ENCODE results near the gene SMC1B.
"Not testable (repeated sequence)": the region's sequence is repeated elsewhere in the genome, so short reads cannot be mapped to it uniquely, and the experiment has no call there.

The SMC1B gene

DNA sequence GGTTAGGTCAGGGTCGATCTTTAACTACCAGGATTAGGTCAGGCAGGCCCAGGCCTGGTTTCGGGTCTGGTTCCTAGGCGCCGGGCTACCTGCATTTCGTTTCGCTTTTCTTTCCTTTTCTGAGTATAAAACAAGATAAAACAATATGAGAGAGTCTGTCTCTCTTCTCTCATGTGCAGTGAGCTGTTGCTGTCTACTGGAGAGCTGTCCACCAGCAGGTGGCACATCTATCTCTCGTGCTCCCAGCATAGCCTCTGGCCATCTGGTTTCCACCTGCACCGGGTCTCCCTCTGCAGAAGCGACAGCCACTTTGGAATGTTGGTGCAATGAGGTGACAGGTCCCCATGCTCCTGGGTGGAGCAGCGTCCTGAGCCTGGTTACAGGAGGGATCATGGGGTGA lies 27.7 kb upstream of the SMC1B start:
- DNase-seq, result peak; percentile 67

DNA sequence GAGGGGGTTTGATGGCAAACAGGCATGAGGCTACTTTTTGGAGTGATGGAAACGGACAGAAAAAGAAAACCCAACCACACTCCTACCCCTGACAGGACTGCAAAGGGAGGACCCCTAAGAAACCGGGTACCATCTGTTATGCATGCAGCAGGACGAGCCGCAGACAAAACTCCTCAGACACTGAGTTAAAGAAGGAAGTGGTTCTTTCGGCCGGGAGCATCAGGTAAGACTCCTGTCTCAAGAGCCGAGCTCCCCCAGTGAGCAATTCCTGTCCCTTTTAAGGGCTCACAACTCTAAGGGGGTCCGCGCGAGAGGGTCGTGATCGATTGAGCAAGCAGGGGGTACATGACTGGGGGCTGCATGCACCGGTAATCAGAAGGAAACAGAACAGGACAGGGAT lies 27.3 kb upstream of the SMC1B start:
- DNase-seq, result not testable (repeated sequence)

DNA sequence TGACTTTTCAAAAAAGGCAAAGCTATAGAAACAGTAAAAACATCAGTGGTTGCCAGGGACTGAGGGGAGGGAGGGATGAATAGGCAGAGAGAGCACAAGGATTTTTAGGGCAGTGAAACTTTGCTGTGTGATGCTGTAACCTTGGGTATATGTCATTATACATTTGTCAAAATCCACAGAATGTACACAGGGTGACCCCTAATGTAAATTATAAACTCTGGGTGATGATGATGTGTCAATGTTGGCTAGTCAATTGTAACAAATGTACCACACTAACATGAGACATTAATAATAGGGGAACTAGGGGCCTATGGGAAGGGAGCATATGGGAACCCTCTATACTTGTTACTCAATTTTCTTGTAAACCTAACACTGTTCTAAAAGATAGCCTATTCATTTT lies 24.9 kb upstream of the SMC1B start:
- no peak for DNase-seq

DNA sequence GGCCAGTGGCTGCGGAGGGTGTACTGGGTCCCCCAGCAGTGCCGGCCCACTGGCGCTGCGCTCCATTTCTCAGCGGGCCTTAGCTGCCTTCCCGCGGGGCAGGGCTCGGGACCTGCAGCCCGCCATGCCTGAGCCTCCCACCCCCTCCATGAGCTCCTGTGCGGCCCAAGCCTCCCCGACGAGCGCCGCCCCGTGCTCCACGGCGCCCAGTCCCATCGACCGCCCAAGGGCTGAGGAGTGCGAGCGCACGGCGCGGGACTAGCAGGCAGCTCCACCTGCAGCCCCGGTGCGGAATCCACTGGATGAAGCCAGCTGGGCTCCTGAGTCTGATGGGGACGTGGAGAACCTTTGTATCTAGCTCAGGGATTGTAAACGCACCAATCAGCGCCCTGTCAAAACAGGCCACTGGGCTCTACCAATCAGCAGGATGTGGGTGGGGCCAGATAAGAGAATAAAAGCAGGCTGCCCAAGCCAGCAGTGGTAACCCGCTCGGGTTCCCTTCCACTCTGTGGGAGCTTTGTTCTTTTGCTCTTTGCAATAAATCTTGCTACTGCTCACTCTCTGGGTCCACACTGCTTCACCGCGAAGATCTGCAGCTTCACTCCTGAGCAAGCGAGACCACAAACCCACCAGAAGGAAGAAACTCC lies 23.6 kb upstream of the SMC1B start:
- not testable (repeated sequence) for DNase-seq

DNA sequence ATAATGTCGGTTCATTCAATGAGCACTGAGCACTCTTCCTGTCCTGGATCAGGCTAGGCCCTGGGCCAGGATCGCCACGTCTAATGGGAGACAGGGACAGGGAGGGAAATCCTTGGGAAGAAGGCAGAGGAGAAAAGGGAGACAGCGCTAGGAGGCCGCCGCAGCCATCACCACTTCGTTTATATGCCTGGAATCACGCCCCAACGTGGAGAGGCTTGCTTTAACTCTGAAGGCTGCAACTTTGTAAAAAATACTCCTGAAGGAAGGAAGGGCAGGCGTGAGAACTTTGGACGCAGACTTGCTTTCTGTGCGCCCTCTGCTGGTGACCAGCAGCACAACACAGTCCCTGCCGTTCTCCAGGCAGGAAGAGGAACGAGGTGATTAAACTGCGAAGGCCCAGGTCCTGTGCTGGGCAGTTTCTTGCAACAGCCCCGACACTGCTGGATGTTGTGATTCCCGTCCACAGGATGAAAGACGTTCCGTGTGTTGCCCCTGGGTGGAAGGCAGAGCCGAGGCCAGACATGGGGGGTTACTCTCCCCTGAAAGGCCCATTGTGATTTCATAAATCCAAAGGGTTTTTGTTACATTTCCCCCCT lies 22.2 kb upstream of the SMC1B start:
- DNase-seq, result peak; percentile 70

DNA sequence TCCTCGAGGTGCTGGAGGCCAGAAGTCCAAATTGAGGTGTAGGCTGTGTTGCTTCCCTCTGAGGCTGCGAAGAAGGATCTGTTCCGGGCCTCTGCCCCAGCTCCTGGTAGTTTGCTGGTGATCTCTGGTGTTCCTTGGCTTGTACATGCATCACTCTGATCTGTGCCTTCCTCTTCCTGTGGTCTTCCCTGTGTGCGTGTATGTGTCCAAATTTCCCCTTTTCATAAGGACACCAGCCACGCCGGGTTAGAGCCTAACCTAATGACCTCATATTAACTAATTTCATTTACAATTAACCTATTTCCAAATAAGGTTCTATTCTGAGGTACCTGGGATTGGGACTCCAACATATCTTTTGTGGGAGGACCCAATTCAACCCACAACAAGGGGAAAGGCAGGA lies 21.6 kb upstream of the SMC1B start:
- DNase-seq, result no peak

DNA sequence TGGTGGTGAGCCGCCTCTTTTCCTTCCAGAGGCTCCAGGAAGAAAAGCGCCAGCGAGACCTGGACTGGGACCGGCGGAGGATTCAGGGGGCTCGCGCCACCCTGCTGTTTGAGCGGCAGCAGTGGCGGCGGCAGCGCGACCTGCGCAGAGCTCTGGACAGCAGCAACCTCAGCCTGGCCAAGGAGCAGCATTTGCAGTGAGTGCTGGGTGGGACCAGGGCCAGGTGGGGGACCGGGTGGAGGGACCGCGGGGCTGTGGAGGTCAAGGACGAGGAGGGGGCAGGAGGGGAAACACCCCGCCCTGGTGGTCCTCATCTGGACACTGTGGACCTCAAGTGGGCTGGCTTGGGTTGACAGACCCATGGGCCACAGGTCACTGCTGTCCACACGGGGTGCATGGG lies 17.5 kb upstream of the SMC1B start:
- no peak for DNase-seq

DNA sequence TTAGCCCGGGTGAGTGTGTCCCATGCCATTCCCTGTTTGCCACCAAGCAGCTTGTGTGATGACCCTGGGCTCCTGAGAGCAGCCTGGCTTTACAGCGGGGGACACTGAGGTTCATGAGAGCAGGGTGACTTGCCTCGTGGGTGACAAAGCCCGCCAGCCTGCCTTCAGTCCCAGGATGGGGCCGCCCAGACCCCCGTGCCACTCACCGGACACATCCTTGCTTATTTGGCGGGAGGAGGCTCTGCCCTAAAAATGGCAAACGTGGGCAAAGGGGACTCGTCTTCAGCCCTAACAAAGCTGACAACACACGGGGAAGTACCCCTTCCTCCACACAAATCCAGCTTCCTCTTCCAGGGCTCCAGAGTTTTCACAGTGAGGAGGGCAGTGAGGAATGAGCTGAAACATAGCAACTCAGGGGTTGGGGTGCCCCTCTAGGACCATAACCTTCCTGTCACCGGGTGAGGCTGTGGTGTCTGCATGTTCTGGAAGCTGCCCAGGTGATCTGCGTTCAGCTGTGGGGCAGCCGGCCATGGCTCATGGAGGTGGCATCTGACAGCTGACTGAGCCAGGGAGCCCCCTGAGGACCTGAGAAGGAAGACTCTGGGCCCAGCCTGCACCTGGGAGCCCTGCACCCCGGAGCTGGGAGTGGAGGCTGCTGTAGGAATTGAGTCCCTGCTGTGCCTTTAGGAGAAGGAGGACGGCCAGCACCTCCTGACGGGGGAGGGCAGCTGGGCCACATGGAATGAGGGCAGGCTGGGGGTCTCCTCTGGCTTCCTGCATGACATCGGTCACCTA lies 16.8 kb upstream of the SMC1B start:
- DNase-seq, result no peak

DNA sequence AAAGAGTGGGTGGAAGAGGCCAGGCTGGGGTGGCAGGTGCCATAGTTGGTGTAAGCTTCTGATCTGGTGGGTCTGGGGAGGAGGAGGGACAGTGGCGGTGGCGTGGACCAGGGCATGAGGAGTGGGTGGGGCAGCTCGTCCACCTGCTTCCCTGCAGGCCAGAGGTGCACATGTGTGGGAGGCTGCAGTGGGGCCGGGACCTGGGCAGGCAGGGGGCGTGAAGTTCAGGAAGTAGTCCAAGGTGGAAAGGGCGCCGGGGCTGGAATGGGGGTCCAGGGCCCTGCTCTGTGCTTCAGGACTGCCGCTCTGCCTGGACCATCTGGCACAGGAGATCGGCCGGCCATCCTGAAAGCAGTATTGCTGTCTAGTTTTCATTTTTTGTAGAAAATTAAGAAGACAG lies 16.0 kb upstream of the SMC1B start:
- DNase-seq, result no peak

DNA sequence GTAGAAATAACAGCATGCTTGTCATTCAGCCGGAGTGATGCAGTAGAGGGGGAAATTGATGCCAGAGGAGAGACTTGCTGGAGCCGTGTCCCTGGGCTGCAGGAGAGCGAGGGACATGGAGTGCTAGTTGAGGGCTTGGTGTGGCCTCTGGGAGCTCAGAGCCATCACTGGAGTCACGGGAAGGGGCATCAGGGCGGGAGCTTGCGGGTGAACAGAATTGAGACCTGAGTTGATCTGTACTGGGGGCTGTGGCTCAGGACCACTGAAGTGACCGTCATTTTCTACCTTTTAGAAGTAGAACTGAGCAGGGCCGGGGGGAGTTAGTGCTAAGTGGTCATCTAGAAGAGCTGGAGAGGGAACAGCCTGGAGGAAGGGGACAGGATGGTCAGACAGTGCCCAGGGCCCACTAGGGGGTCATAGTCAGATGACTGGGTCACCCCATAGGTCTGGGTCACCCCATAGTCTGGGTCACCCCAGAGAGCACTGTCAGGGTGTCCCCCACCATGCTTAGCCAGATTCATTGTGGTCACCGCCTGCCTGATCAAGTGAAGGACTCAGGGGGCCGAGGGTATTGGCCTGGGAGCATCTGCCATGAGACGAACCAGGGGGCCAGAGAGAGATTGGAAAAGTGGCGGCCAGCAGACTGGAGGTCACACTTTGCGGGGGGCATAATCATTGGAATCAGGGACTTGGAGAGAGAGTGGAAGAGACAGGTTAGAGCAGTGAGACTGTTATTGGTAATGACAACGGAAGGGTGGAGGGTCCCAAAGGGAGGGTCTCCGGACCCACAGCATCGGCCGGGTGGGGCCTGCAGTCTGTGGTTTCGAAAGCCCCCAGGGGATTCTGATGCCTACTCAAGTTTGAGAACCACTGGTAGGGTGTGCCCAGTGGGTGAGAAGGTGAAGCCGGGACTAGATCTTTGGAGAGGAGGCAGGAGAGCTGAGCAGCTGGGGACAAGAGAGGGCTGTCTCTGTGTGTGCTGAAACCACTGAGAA lies 15.3 kb upstream of the SMC1B start:
- DNase-seq, result no peak

DNA sequence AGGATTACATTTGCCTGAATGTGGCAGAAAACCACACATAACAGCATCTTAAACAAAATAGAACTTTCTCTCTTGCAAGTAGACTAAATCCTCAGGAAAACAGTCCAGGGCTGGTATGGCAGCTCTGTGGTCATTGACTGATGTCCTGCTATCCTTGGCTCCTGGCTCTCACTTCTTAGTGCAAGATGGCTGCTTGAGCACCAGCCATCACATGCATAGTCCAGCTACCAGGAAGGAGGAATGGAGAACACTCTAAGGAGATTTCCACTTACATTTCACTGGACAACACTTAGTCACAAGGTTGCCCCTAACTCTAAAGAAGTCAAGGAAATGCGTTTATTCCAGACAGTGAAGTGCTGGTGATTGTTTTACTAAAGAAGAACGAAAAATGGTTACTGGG lies 13.7 kb upstream of the SMC1B start:
- no peak for DNase-seq

DNA sequence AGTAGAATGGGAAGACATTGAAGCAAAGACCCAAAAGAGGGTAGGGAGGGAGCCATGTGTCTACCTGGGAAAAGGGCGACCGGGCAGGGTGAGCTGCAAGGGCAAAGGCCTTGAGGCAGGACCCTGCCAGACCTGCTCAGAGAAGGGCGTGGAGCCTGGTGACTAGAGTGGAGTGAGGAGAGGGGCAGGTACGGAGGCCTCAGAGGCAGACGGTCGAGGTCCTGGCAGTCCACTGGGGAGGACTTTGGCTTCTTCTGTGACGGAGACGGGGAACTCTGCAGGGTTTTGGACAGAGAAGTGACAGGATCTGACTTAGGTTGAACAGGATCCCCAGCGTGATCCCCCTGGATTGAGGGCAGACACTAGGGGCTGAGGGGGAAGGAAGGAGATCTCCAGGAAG lies 13.0 kb upstream of the SMC1B start:
- DNase-seq, result no peak

DNA sequence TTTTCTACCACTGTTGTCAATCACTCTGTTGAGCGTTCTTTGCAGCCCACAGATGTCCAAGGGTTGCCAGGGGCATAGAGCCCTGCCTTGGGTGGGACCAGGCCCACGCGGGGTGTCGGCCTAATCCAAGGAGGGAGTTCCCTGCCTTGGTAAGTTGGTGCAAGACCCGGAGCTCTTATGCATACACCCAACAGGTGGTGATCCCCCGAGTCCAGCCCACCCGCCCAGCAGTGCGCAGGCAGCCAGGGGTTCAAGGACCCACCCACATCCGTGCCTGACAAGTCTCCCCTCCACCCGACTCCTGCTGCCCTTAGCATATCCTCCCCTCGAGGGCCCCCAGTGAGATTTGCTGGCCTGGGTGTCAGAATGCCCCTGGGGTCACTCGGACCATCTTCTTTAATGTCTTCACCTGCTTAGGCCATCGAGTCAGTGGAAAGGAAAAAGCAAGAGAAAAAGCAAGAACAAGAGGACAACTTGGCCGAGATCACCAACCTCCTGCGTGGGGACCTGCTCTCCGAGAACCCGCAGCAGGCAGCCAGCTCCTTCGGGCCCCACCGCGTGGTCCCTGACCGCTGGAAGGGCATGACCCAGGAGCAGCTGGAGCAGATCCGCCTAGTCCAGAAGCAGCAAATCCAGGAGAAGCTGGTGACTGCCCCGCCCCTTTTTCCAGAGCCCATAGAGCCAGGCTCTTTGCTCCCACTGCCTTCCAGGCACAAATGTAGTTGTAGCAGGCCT lies 12.3 kb upstream of the SMC1B start:
- DNase-seq, result no peak

DNA sequence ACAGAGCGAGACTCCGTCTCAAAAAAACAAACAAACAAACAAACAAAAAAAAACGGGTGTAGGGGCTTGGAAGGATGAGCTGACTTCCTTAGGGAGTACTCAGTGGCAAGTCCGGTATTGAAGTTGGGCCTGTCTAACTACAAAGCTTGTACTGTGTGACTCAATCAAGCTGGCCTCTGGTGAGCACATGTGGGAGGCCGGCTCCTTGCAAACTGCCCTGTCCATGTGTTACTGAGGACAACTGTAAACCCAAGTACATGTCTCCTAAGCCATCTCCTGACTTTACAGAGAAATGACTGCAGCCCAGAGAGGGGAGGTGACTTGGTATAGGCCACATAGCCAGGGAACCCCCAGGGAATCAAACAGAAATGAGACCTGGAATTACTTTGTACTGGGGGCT lies 11.7 kb upstream of the SMC1B start:
- DNase-seq, result no peak

DNA sequence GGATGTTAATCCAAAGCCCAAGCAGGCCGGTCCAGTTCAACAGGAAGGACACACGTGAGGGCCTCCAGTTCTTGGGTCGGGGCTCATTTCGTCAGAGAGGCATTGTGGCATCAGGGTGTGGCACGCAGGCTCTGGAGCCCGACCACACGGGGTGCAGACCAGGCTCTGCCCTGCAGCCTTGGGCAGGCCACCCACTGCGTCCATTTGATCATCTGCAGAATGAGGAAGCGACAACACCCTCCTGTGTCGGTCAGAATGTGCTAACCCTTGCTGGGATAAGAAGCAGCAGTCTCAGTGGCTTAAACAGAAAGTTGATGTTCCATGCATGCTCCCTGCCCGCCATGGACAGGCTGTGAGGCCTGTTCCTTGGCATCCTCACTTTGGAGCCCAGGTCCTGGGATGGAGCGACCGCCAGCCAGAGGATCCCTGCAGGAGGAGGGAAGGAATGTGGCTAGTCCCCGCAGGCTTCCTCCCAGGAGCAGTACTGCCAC lies 10.9 kb upstream of the SMC1B start:
- DNase-seq, result no peak

DNA sequence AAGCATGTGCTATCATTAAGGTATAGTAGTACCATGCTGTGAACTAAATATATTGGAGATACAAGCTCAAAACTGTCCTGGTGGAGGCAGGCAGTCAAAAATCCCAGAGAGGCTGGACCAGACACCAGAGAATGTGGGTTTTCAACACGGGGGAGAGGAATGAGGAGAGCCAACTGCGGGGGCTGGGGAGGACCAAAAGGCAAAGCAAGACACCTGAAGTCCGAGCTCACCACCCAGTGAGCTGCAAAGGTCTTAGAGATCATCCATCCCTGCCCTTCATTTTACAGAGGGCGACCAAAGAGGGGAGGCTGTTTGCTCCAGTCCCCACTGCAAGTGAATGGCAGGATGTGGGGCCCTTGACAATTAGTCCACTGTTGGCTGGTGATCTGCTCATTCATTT lies 10.1 kb upstream of the SMC1B start:
- no peak for DNase-seq

DNA sequence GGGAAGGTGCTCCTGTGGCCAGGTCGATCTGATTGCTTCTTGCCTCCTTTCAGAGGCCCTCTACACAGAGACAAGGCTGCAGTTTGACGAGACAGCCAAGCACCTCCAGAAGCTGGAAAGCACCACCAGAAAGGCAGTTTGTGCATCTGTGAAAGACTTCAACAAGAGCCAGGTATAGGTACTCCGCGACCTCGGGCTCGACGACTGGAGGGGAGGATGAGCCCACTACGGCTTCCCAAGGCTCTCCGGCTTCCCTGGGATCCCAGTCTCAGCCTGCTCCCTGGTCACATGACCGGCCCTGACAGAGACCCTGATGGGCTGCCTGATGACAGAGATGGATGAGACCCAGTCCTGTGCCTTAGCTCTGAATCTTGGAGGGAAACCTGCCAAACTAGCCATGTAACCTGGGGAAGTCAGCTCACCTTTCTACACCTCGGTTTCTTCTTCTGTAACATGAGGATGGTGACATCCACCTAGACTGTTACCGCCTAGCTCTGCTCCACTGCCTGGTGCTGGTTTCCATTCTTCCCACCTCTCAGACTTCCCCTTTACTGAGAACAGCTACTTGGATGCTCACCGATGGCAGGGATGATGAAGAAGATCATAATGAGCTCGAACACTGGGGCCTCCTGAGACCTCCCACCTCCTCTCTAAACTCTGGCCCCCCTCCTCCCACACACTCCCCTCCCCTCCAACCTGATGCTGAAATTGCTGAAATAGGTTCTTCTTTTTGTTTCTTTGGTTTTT lies 9.0 kb upstream of the SMC1B start:
- DNase-seq, result no peak

DNA sequence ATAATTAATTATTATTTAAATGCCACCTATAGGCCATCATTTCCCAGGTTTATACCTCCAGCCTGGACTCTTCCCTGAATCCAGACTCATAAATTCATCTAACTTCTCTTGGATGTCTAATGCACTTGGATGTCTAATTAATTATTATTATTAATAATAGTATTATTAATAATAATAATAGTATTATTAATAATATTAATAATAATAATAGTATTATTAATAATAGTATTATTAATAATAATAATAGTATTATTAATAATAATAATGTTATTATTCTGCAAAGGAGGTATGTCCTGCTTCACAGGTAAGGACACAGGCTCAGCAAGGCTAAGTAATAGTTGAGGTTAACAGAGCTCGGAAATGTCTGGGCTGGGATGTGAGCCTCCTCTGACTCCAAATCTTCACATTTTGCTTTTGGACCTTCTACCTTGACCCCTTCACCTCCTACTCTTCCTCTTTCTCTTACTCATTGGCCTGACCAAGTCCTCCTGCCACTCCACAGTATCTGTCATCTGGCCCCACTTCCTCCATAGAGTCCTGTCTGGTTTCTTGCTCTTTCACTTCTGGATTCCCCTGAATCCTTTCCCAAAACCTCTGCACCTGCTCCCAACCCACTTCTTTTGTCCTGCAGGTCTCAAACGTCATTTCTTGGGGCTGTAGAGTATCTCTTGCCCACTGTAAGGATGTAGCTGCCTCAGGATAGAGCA lies 8.1 kb upstream of the SMC1B start:
- DNase-seq, result no peak

DNA sequence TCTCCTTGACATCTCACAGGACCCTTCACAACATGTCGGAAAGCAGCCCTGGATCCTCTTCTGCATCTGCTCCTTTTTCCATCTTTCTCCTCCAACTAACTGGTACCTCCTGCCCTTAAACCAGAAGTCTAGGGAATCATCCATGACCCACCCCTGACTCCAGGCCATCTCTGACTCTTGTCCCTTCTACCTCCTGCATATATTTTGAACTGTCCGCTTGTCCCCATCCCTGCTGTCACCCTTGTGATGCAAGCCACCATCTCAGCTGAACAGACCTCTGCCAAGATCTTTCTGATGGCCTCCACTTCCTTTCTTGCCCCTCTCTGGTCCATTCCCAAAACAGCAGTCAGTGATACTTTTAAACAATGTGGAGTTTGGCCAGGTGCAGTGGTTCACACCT lies 7.1 kb upstream of the SMC1B start:
- DNase-seq, result no peak

DNA sequence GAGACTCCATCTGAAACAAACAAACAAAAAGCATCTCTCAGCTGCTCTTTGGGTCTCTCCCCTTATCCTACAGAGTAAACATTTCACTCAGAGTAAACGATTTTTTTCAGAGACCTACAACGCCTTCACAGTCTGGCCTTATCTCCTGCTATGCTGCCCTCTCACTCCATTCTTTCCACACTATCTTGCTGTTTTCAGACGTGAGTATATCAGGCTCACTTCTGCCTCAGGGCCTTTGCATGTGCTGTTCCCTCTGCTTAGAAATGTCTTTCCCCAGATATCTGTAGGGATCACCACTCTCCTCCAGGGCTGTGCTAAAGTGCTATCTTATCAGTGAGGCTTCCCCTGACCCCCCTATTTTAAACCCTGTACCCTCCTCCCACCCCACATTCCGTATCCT lies 6.6 kb upstream of the SMC1B start:
- DNase-seq, result no peak

DNA sequence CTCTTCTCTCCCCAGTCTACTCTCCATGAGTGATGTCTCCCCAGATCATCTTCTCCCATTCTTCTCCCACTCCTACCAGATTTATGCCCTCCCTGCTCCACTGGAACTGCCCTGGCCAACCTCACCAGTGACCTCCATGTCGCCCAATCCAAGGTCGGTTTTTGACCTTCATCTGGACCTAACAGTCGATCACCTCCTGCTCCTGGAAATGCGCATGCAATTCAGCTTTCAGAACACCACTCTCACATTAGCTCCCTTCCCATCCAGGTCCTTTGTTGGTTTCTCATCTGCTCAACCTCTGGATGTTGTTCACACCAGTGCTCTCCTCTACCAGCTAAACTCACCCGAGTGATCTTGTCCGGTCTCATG lies 5.4 kb upstream of the SMC1B start:
- DNase-seq, result no peak
